HG03159 (cell line): ENCODE results near the gene EXOC5.

Experiments
- ATAC-seq: cut with Tn5 transposase; IDR thresholded peaks from one replicate; pipeline ENCODE4 v1.9.1; 2021; ENCODE audit warnings: mild to moderate bottlenecking, moderate library complexity; ENCODE audit not compliant: unreplicated experiment

Gene EXOC5, protein sequence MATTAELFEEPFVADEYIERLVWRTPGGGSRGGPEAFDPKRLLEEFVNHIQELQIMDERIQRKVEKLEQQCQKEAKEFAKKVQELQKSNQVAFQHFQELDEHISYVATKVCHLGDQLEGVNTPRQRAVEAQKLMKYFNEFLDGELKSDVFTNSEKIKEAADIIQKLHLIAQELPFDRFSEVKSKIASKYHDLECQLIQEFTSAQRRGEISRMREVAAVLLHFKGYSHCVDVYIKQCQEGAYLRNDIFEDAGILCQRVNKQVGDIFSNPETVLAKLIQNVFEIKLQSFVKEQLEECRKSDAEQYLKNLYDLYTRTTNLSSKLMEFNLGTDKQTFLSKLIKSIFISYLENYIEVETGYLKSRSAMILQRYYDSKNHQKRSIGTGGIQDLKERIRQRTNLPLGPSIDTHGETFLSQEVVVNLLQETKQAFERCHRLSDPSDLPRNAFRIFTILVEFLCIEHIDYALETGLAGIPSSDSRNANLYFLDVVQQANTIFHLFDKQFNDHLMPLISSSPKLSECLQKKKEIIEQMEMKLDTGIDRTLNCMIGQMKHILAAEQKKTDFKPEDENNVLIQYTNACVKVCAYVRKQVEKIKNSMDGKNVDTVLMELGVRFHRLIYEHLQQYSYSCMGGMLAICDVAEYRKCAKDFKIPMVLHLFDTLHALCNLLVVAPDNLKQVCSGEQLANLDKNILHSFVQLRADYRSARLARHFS

DNA sequence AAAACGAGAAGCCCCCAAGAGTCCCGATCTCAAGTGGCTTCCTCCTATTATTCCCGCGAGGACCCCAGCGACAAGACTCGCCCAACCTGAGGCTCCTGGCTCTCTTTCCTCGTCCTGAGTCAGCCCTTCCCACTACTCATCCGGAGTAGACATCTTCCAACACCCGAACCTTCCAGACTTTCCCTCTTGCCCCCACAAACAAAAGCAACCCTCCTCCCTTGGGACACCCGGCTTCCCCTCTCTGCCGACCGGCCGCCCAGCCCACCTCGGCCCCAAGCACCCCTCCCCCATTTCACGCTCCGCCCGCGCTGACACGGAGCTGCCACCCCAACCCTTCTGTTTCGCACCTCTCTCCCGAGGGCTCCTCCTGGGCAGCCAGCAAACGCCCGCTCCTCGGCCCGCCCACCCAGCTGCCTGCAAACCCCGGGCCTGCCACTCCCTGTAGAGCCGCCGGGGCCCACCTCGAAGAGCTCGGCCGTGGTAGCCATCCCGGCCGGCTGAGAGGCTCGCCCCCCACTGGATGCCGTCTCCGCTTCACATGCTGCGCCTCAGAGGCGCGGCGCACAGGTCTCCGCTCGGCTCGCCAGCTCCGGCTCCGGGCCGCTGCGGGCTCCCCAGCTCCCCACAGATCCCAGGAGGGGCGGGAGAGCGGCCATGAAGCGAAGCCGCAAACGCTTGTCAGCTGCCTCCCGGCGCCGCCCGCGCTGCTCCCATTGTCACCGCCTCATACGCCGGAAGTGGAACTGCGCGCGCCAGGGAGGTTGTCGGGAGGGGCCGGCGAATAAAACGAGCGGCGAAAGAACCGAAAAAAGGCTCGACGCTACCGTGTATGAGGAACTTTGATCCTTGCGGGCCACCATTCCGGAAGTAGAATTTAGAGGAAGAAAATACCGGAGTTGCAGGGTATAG is at the start of gene EXOC5, which contains the start of gene AP5M1:
Gene EXOC5, minus strand, starts transcription at position 745 of the 909 bp plus-strand sequence. Its CDS starts 257 bp downstream, at position 488.
Gene AP5M1, plus strand, starts transcription at position 811 of the 909 bp plus-strand sequence. CDS start 344 bp downstream, outside the sequence.
- peak; percentile 86 for ATAC-seq

DNA sequence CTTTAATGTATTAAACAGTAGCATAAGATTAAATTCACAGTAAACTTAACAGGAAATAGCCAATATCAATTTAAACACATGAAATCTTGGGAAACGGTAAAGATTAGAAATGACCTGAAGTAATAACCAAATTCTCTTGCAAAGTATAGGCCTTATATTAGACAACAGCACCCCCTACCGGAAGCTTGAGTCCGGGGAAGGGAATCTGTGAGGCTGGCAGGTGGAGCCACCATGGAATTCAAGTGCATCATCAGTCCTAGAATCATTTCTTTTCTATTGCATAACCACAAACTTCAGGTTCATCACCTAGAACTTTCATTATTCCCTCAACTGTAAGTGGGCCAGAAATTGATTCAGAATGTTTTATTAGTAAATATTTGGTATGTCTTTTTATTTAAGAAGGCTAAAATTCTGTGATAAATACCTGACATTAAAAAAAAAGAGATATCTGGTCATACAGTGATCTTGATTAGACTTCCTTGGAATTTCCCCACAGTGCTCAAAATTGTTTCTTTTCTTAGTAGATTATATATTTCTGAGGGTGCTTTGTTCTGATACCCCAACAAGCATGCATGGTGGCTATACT is 48.6 kb upstream of the EXOC5 start:
- peak; percentile 72 for ATAC-seq

DNA sequence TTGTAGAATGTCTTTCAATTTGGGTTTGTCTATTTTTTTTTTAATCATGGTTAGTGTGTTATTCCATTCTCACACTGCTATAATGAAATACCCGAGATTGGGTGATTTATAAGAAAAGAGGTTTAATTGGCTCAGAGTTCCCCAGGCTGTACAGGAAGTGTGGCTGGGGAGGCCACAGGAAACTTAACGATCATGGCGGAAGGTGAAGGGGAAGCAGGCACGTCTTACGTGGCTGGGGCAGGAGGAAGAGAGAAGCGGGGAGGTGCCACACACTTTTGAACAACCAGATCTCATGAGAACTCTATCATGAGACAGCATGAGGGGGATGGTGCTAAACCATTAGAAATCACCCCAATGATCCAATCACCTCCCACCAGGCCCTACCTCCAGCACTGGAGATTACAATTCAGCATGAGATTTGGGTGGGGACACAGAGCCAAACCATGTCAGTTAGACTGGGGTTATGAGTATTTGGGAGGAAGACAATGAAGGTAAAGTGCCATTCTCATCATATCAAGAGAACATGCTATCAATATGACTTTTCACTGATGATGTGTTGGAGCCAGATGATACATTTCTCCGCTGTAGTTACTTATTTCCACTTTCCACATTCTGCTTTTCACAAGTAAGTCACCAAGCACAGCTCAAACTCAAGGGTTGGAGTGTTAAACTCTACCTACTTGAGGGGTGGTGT is 45.8 kb upstream of the EXOC5 start:
- no peak for ATAC-seq

- no peak for ATAC-seq
These were observed 34.2 kb upstream of the EXOC5 start for GRCh38 chr14:57302883-57303282.

GRCh38 chr14:57299511-57299910 is 30.8 kb upstream of the EXOC5 start:
- no peak for ATAC-seq

DNA sequence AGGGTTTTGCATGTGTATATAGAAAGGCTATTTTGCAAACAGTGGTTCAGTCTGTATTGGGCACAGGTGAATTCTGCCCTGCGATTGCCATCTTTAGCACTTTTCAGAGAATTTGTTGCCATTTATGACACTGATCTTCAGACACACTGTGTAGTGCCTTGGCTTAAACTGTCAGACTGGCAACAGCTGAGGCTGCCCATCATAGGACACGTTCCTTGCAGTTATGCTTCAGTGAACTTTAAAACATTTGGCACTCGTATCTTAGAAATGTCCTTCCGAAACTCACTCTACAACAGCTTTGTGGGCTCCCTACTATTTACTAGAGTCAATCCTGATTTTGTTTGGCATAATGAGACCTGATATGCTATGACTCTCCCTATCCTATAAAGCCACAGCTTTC is 29.1 kb upstream of the EXOC5 start:
- ATAC-seq = no peak

DNA sequence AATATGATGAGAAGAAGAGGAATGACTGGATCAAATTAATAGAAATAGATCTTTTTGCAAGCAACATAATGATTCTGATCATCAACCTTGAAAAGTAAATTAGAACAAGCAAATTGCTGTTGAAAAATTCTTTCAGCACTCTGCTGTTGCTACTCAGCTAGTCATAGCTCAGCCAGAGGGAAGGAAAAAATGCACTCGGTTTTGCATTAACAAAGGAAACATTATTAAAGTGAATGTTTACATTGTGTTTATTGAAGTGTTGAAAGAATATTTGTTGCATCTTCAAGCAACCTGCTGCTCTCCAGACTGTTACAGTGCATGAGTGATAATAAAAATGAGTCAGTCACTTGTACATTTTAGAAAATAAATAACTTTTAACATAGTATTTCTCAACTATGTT is 26.5 kb upstream of the EXOC5 start:
- no peak for ATAC-seq

- ATAC-seq = no peak
These were observed 25.4 kb upstream of the EXOC5 start for GRCh38 chr14:57293866-57294837.

- no peak for ATAC-seq
These were observed 23.3 kb upstream of the EXOC5 start for GRCh38 chr14:57291692-57292647.

GRCh38 chr14:57290751-57291150 is 22.0 kb upstream of the EXOC5 start:
- no peak for ATAC-seq

GRCh38 chr14:57287745-57288144 is 19.0 kb upstream of the EXOC5 start:
- no peak for ATAC-seq

DNA sequence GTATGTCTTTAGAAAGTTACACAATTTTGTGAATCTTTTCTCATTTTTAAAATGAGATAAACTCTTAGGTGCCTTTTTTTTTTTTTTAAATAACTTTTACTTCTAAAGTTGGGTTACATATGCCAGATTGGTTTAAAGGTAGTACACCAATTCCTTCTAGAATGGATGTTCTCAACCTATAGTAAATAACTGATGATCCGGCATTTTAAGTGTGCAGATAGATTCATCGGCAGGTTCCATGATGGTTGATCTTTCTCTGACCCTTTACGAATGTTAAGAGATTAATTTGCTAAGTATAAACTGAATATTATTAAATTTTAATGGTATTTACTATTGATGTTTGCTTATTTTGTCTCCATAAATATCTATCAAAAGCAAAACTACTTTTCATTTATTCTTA is 8.4 kb upstream of the EXOC5 start:
- no peak for ATAC-seq

GRCh38 chr14:57275023-57275664 is 6.4 kb upstream of the EXOC5 start:
- no peak for ATAC-seq

DNA sequence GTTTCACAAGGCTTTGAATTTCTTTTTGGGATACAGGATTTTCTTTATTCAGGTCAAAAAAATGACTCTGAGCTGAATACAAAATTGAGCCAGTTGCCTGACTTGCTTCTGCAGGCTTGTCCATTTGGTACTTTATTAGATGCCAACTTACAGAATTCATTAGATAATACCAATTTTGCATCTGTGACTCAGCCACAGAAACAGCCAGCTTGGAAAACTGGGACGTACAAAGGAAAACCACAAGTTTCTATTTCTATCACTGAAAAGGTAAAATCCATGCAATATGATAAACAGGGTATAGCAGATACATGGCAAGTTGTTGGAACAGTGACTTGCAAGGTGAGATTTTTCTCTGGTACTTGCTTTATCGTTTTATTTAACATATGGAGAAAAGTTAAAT is 5.8 kb upstream of the EXOC5 start:
- ATAC-seq = no peak

- ATAC-seq = no peak
These were observed 4.5 kb upstream of the EXOC5 start for GRCh38 chr14:57273236-57273635.

DNA sequence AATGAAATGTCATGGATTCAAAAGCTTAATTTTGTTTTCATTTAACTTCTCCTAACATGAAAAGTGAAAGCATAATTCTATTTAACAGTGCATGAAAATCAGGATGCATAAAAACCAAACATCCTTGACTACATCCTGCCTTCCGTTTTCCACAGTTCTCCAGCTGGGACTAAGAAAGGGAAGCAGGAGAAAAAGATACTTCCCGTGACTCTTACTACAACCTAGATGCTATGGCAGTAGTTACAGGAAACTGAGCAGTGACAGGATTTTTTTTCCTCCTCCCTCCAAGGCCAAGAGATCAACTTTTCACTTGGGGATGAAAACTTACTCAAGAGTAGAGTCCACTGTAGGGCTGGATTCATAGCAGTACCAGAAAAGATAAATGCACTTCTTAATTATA is 2.6 kb downstream of the EXOC5 start:
- no peak for ATAC-seq

GRCh38 chr14:57262117-57262516 is 6.6 kb downstream of the EXOC5 start:
- no peak for ATAC-seq
